ENCODE results near the gene TMEM134. TPM values are rescaled to one million over a fixed set of nuclear protein-coding genes. Genes with fewer than 3 reads are reported as not detected.

The TMEM134 gene
- total RNA-seq, 1 donor from 2014 or later, result 62.2 TPM

GRCh38 chr11:67500831-67501715 lies 32.0 kb upstream of the TMEM134 start:
- no peak for DNase-seq (ENCODE audit: low read depth)

- no peak for DNase-seq (ENCODE audit: low read depth)
Observed at GRCh38 chr11:67500484-67500821, 31.4 kb upstream of the TMEM134 start.

GRCh38 chr11:67499808-67500483 lies 30.9 kb upstream of the TMEM134 start:
- DNase-seq (ENCODE audit: low read depth), result no peak

- DNase-seq (ENCODE audit: low read depth), result no peak
Observed at GRCh38 chr11:67498544-67498972, 29.5 kb upstream of the TMEM134 start.

- no peak for DNase-seq (ENCODE audit: low read depth)
Observed at GRCh38 chr11:67497656-67498291, 28.7 kb upstream of the TMEM134 start.

GRCh38 chr11:67496113-67496512 lies 27.1 kb upstream of the TMEM134 start:
- no peak for DNase-seq (ENCODE audit: low read depth)

- no peak for DNase-seq (ENCODE audit: low read depth)
Observed at GRCh38 chr11:67495234-67496005, 26.4 kb upstream of the TMEM134 start.

GRCh38 chr11:67494371-67495233 lies 25.6 kb upstream of the TMEM134 start:
- DNase-seq (ENCODE audit: low read depth), result no peak

GRCh38 chr11:67493548-67494370 lies 24.7 kb upstream of the TMEM134 start:
- DNase-seq (ENCODE audit: low read depth), result no peak

- DNase-seq (ENCODE audit: low read depth), result no peak
Observed at GRCh38 chr11:67492801-67493547, 23.9 kb upstream of the TMEM134 start.

GRCh38 chr11:67492069-67492727 lies 23.1 kb upstream of the TMEM134 start:
- no peak for DNase-seq (ENCODE audit: low read depth)

- DNase-seq (ENCODE audit: low read depth), result no peak
Observed at GRCh38 chr11:67491276-67492068, 22.4 kb upstream of the TMEM134 start.

GRCh38 chr11:67490727-67491065 lies 21.6 kb upstream of the TMEM134 start:
- no peak for DNase-seq (ENCODE audit: low read depth)

- no peak for DNase-seq (ENCODE audit: low read depth)
Observed at GRCh38 chr11:67489885-67490726, 21.1 kb upstream of the TMEM134 start.

GRCh38 chr11:67489203-67489884 lies 20.3 kb upstream of the TMEM134 start:
- DNase-seq (ENCODE audit: low read depth), result no peak
